Calu3 (cell line): ENCODE data around the gene ZNF513. TPM values are rescaled to one million over a fixed set of nuclear protein-coding genes. Genes with fewer than 3 reads are reported as not detected.

Experiments used
- BruUV-seq: library from RNA; stranded (reverse); fragments of 400-500 nt; replicated peaks from 2 replicates; lab custom pipeline; 2021; lab: Mats Ljungman, UMichigan
- CTCF ChIA-PET: fragments of 300-600 bp; sonication (Branson Sonifier 250); formaldehyde crosslinking; loops from one replicate; lab custom pipeline; 2022; ENCODE audit warnings: antibody characterized with exemption; lab: Charles Lee
- DNase-seq: peaks from one replicate; pipeline ENCODE4 v3.0.0; 2022
- H3K27ac Mint-ChIP-seq: one replicate; pipeline ENCODE4 v1.8.0; 2022; ENCODE audit warnings: mixed read lengths; ENCODE audit not compliant: unreplicated experiment
- H3K27me3 Mint-ChIP-seq: one replicate; pipeline ENCODE4 v1.8.0; 2022; ENCODE audit warnings: mixed read lengths; ENCODE audit not compliant: unreplicated experiment
- H3K36me3 Mint-ChIP-seq: one replicate; pipeline ENCODE4 v1.8.0; 2022; ENCODE audit warnings: mild to moderate bottlenecking, moderate library complexity, mixed read lengths; ENCODE audit not compliant: insufficient read depth, unreplicated experiment
- H3K4me1 Mint-ChIP-seq: one replicate; pipeline ENCODE4 v1.8.0; 2022; ENCODE audit warnings: mild to moderate bottlenecking, low read depth, mixed read lengths; ENCODE audit not compliant: unreplicated experiment
- H3K4me3 Mint-ChIP-seq: one replicate; pipeline ENCODE4 v1.8.0; 2022; ENCODE audit warnings: mild to moderate bottlenecking, low read depth, moderate library complexity, mixed read lengths; ENCODE audit not compliant: unreplicated experiment
- H3K9me3 Mint-ChIP-seq: one replicate; pipeline ENCODE4 v1.8.0; 2022; ENCODE audit warnings: low read depth, mixed read lengths; ENCODE audit not compliant: unreplicated experiment
- CTCF ChIP-seq: fragments of 200-600 bp; IDR thresholded peaks from one replicate; pipeline ENCODE4 v1.8.0; 2022; ENCODE audit warnings: antibody characterized with exemption; ENCODE audit not compliant: unreplicated experiment
- intact Hi-C: fragments of 100-400 bp; cut with micrococcal nuclease; formaldehyde crosslinking; loops from one replicate; pipeline ENCODE4 v1.10.0; 2022; ENCODE audit not compliant: unreplicated experiment
- total RNA-seq: library from RNA; stranded (reverse); gene quantifications from 2 replicates; pipeline ENCODE4 v1.2.3, GENCODE V29; 2022

The ZNF513 gene
- total RNA-seq, 1 experiment from 2014 or later = 10.6 TPM

GRCh38 chr2:27347641-27348040 is 32.9 kb downstream of the ZNF513 start:
- DNase-seq = no peak
- CTCF ChIA-PET = interaction anchor here (0.7 kb wide), 1 partner anchor 601 kb away, joined by 6 read pairs; no protein-coding TSS in a partner anchor
- no peak for TF ChIP-seq CTCF
- Mint-ChIP-seq H3K27me3 (no peaks in the 10 kb centered on the region), H3K27ac (no peak overlapping the region), H3K36me3 (peaks cover 16% of the 10 kb centered on the region), H3K9me3 (no peaks in the 10 kb centered on the region), H3K4me3 (no peak overlapping the region), H3K4me1 (peaks cover 11% of the 10 kb centered on the region)
- BruUV-seq = no TSS peak
- intact Hi-C loops = no loop called here

DNA sequence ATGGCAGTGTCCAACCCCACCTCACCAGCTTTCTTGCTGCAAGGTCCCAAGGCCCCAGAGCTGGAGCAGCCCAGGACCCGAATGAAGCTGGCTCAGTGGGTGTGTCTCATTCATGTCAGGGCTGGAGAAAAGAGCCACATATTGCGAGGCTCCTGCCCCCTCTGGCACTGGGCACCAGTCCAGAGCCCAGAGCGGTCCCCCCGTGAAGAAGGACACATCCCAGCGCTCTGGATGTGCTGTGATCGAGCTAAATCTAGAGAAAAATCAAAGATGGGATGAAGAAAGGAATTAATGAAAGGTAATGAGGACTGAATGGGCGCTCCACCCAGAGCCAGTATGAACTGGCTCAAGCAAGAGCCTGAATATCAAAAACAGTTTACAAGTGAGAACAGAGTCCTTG is 44.4 kb downstream of the ZNF513 start:
- H3K4me1 Mint-ChIP-seq = no peaks in the 10 kb centered on the region
- peaks cover 39% of the 10 kb centered on the region for H3K36me3 Mint-ChIP-seq
- H3K27ac Mint-ChIP-seq = no peak overlapping the region
- no peak overlapping the region for H3K4me3 Mint-ChIP-seq
- TF ChIP-seq CTCF = no peak
- CTCF ChIA-PET = no interaction called here
- no peaks in the 10 kb centered on the region for H3K9me3 Mint-ChIP-seq
- DNase-seq = no peak
- H3K27me3 Mint-ChIP-seq = no peaks in the 10 kb centered on the region
- intact Hi-C loops = no loop called here
- no TSS peak for BruUV-seq

DNA sequence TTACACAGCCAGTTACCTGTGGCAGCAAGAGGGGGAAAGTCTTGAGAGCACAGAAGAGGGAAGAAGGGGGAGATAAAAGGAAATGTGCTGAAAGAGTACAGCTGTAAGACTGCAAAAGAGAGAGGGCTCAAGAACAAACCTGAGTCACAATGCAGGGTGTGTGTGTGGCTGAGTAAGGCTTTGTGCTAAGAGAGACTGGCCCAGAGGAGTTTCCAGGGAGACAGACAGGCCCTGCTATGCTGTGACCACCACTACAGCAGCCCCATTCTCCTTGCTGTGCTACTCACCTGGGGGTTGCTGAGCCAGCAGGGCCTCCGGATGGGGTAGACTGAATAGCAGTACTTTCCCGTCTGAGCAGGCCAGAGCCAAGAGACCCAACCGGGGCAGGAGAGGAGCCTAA is 45.2 kb downstream of the ZNF513 start:
- no peak overlapping the region for H3K4me3 Mint-ChIP-seq
- BruUV-seq = no TSS peak
- no peak overlapping the region for H3K27ac Mint-ChIP-seq
- H3K9me3 Mint-ChIP-seq = no peaks in the 10 kb centered on the region
- no peaks in the 10 kb centered on the region for H3K4me1 Mint-ChIP-seq
- CTCF ChIA-PET = no interaction called here
- peaks cover 37% of the 10 kb centered on the region for H3K36me3 Mint-ChIP-seq
- intact Hi-C loops = no loop called here
- TF ChIP-seq CTCF = no peak
- H3K27me3 Mint-ChIP-seq = no peaks in the 10 kb centered on the region
- no peak for DNase-seq

Other genes starting within 250 kb of the ZNF513 start
- 54.0 and 60.1 TPM in 2 replicates for gene PREB, start 246.1 kb downstream of the ZNF513 start, total RNA-seq
- gene PRR30, start 241.3 kb downstream of the ZNF513 start, total RNA-seq = not detected in 2 replicates
- gene TCF23, start 231.7 kb downstream of the ZNF513 start, total RNA-seq = not detected in 2 replicates
- gene ATRAID, start 168.7 kb downstream of the ZNF513 start, total RNA-seq = 104 and 121 TPM in 2 replicates
- 39.6 and 42.3 TPM in 2 replicates for gene SLC5A6, start 168.5 kb downstream of the ZNF513 start, total RNA-seq
- gene CAD, start 163.4 kb downstream of the ZNF513 start, total RNA-seq = 68.2 and 71.6 TPM in 2 replicates
- gene SLC30A3, start 117.7 kb downstream of the ZNF513 start, total RNA-seq = 0.24 TPM in 1 of 2 replicates, not detected in the other
- gene DNAJC5G, start 105.3 kb downstream of the ZNF513 start, total RNA-seq = not detected in 2 replicates
- gene TRIM54, start 98.3 kb downstream of the ZNF513 start, total RNA-seq = 0.99 and 2.3 TPM in 2 replicates
- gene UCN, start 72.3 kb downstream of the ZNF513 start, total RNA-seq = 4.6 and 6.6 TPM in 2 replicates
- gene MPV17, start 57.6 kb downstream of the ZNF513 start, total RNA-seq = 77.4 and 84.5 TPM in 2 replicates
- 83.8 and 85.4 TPM in 2 replicates for gene GTF3C2, start 24.0 kb downstream of the ZNF513 start, total RNA-seq
- 42.0 and 43.7 TPM in 2 replicates for gene EIF2B4, start 10.4 kb downstream of the ZNF513 start, total RNA-seq
- 85.3 and 96.9 TPM in 2 replicates for gene SNX17, start 10.1 kb downstream of the ZNF513 start, total RNA-seq
- 118 and 121 TPM in 2 replicates for gene PPM1G, start 28.9 kb upstream of the ZNF513 start, total RNA-seq
- 58.2 and 60.5 TPM in 2 replicates for gene NRBP1, start 47.9 kb upstream of the ZNF513 start, total RNA-seq
- gene KRTCAP3, start 61.6 kb upstream of the ZNF513 start, total RNA-seq = 71.8 and 74.0 TPM in 2 replicates
- gene IFT172, start 109.0 kb upstream of the ZNF513 start, total RNA-seq = 37.5 and 41.7 TPM in 2 replicates
- 5.3 and 7.2 TPM in 2 replicates for gene FNDC4, start 114.5 kb upstream of the ZNF513 start, total RNA-seq
- 17.8 and 26.8 TPM in 2 replicates for gene GCKR, start 116.1 kb upstream of the ZNF513 start, total RNA-seq
- 24.4 and 28.6 TPM in 2 replicates for gene ZNF512, start 202.3 kb upstream of the ZNF513 start, total RNA-seq
- 5.5 and 6.3 TPM in 2 replicates for gene CCDC121, start 248.3 kb upstream of the ZNF513 start, total RNA-seq
- gene GPN1, start 248.3 kb upstream of the ZNF513 start, total RNA-seq = 32.6 and 33.2 TPM in 2 replicates